ENCODE data around the gene IFI27L1. TPM values are rescaled to one million over a fixed set of nuclear protein-coding genes. Genes with fewer than 3 reads are reported as not detected.

The IFI27L1 gene, protein sequence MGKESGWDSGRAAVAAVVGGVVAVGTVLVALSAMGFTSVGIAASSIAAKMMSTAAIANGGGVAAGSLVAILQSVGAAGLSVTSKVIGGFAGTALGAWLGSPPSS
- 10.8 and 12.5 TPM in 2 replicates for total RNA-seq

DNA sequence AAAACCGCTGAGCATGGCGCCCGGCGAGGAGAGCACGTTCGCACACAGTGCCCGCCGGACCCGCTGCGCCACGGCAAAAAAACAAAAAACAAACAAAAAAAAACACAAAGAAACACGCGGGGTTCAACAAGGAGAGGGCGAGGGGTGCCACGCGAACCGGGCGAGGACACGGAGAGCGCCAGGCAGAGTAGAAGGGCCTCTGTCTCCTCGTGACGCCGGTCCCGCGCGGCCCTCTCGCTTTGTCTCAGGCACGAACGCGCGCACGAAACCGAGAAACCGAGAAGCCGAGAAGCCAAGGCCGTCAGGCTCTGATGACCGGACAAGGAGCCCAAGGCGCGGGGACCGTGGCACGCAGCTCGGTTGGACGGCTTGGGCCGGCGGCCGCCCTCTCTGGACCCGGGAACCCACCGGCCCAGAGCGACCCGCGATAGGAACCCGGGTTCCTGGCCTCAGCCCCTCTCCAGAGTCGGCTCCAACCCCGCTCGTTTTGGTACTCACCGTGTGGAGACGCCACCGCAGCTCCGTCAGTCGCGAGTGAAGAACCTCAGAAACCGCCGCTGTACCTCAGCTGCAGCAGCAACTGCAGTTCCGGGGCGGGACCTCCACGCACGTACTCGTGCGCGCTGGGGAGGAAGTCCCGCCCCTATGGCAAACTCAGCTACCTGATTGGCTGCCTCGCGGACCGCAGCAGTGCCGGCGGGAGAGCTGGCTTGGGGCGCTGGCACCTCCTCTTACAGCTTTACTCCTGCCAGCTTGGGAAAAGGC is at the start of gene IFI27L1, which contains the start of gene DDX24:
Gene IFI27L1, plus strand, starts transcription at position 690 of the 765 bp plus-strand sequence. CDS start 15,628 bp downstream, outside the sequence.
Gene DDX24, minus strand, starts transcription at position 582 of the 765 bp plus-strand sequence. CDS start 1,460 bp downstream, outside the sequence.

DNA sequence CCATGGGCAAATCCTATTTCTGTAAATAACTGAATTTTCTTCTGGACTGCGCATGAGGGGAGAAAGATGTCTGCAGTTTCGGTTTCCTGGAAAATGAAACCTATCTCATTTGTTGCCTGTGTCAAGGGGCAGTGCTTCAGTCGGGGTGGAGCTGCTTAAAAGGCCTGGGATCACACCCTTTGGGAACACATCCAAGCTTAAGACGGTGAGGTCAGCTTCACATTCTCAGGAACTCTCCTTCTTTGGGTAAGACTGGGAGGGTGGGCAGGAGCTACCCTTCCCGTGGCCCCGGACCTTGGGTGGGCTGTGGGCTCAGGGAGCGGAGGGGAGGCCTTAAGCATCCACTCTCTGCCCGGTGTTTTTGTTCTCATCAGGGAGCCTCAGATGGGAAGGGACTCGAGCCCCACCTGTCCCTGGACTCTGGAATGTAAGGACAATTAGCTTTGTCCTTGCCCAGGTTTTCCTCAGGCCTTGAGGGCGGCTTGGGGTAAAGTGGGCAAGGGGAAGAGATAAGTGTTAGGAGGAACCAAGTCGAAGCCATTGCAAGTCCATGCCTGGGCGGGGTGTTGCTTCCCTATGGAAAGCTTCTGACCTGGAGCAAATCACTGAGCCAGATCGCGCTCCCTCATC is 29.6 kb downstream of the IFI27L1 start, which contains the start of gene IFI27:
Gene IFI27, plus strand, starts transcription at position 185 of the 630 bp plus-strand sequence.

DNA sequence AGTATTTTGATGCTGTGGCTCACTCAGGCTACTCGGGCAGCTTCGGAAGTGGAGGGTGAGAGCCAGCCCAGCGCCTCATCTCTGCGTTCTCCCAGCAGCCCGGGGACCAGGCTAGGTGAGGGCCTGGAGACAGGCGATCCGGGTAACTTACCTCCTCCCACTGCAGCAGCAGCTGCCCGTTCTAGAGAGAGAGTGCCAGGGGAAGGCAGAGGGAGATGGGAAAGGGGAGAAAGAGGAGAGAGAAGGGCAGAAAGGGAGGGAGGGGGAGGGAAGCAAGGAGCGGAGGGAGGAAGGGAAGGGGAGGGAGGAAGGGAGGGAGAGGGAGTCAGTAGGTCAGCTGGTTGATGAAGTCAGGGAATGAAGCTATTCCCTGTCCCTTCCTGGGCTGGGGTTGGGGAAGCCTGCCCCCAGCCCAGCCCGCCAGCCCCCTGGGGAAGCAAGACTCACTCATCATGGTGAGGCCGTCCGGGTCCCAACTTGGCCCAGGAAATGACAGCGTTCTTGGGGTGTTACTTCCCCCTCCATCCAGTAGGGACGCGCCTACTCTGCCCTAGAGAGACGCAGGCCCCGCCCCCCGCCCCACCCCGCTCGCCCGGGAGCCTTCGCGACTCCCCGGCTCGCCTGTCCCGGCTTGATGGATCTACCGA is 48.1 kb downstream of the IFI27L1 start, which contains the start of gene IFI27L2:
Gene IFI27L2, minus strand, starts transcription at position 494 of the 647 bp plus-strand sequence. Its CDS starts 40 bp downstream, at position 454.

Other genes starting within 250 kb of the IFI27L1 start
- gene FAM181A, start 154.0 kb upstream of the IFI27L1 start, total RNA-seq = not detected in 2 replicates
- not detected in 2 replicates for gene ASB2, start 104.7 kb upstream of the IFI27L1 start, total RNA-seq
- not detected in 2 replicates for gene CCDC197, start 84.0 kb upstream of the IFI27L1 start, total RNA-seq
- gene OTUB2, start 55.0 kb upstream of the IFI27L1 start, total RNA-seq = 1.4 and 2.6 TPM in 2 replicates
- gene DDX24, start 108 bp upstream of the IFI27L1 start, total RNA-seq = 67.3 and 80.3 TPM in 2 replicates
- gene IFI27, start 29.4 kb downstream of the IFI27L1 start, total RNA-seq = 4.9 and 7.4 TPM in 2 replicates
- 150 and 179 TPM in 2 replicates for gene IFI27L2, start 48.3 kb downstream of the IFI27L1 start, total RNA-seq
- 0.12 and 0.26 TPM in 2 replicates for gene PPP4R4, start 93.0 kb downstream of the IFI27L1 start, total RNA-seq
- not detected in 2 replicates for gene SERPINA10, start 212.0 kb downstream of the IFI27L1 start, total RNA-seq
- not detected in 2 replicates for gene SERPINA6, start 242.0 kb downstream of the IFI27L1 start, total RNA-seq